Left lung (tissue), 10 donors: ENCODE data around the gene MSTN. TPM values are rescaled to one million over a fixed set of nuclear protein-coding genes. Genes with fewer than 3 reads are reported as not detected.
"Not testable (repeated sequence)": the region's sequence is repeated elsewhere in the genome, so short reads cannot be mapped to it uniquely, and the experiment has no call there.

Experiments
- ATAC-seq: fragments of 200-7000 bp; cut with Tn5 transposase; one replicate; pipeline ENCODE4 v1.9.1; 2020; ENCODE audit warnings: moderate library complexity
- DNase-seq, 4 donors: peaks; one replicate each; pipeline ENCODE4 v3.0.0-alpha.2; 2013 to 2020
- H3K27ac ChIP-seq, 2 donors: fragments of 200-600 bp; sonication (generic) in 1 of 2; one replicate each; pipeline versions ENCODE4 v1.5.0 to v1.8.0; 2020 to 2021
- H3K27me3 ChIP-seq, 2 donors: fragments of 200-600 bp; sonication (generic) in 1 of 2; one replicate each; pipeline versions ENCODE4 v1.5.0 to v1.8.0; 2020 to 2021
- H3K36me3 ChIP-seq, 2 donors: fragments of 200-600 bp; sonication (generic) in 1 of 2; one replicate each; pipeline versions ENCODE4 v1.5.0 to v1.8.0; 2020 to 2021
- H3K4me1 ChIP-seq, 2 donors: fragments of 200-600 bp; one replicate each; pipeline ENCODE4 v1.8.0; 2021
- H3K4me3 ChIP-seq, 2 donors: fragments of 200-600 bp; sonication (generic) in 1 of 2; one replicate each; pipeline versions ENCODE4 v1.5.0 to v1.8.0; 2020 to 2021; ENCODE audit warnings: mild to moderate bottlenecking in 1 of 2
- H3K9me3 ChIP-seq, 2 donors: fragments of 200-600 bp; sonication (generic) in 1 of 2; one replicate each; pipeline versions ENCODE4 v1.5.0 to v1.8.0; 2020 to 2021
- CTCF ChIP-seq, 2 donors: fragments of 200-600 bp; sonication (generic) in 1 of 2; IDR thresholded peaks; one replicate each; pipeline versions ENCODE4 v1.5.0 to v1.8.0; 2021; ENCODE audit warnings: antibody characterized with exemption in 2 of 2
- intact Hi-C, 2 donors: fragments of 100-400 bp; cut with DNase I; formaldehyde crosslinking; loops; one replicate each; pipeline versions ENCODE4 v1.11.2 to v1.14.2; 2022
- polyA plus RNA-seq, 6 donors: library from polyadenylated mRNA; unstranded; fragments of 120-200 nt; gene quantifications; one replicate each; pipeline ENCODE4 v1.2.1, GENCODE V29; 2013; ENCODE audit not compliant: insufficient read length in 6 of 6
- total RNA-seq, 2 donors: library from RNA; stranded (reverse); fragmentation: NEBNext Ultra II Directional; extraction: Animal tissue kit (Norgen Biotek cat#: 25700); gene quantifications; one replicate each; pipeline ENCODE4 v1.2.1, GENCODE V29; 2021
- donor health status: DM: no; HTN: yes; CAD: no.
- donor health status: DM: no; HTN: no; CAD: no.

Gene MSTN
- total and polyA plus RNA-seq, 8 donors = 0.12 to 1.4 (median 1.2) TPM; not detected in 1

GRCh38 chr2:190023860-190024259, 38.7 kb downstream of the MSTN start:
- Histone ChIP-seq H3K9me3 (peaks cover 0 to 1% of the 10 kb centered on the region in 2 donors), H3K27ac (no peak overlapping the region), H3K36me3 (no peaks in the 10 kb centered on the region), H3K4me3 (no peak overlapping the region), H3K27me3 (no peaks in the 10 kb centered on the region), H3K4me1 (no peaks in the 10 kb centered on the region)
- TF ChIP-seq CTCF (IDR thresholded peaks at IDR 0.05) = peak; percentile 18 to 33
- no peak for ATAC-seq
- intact Hi-C loops = no loop called here
- peak in 2 of 4 donors; percentile 28 to 39 for DNase-seq

GRCh38 chr2:190020720-190021119, 41.8 kb downstream of the MSTN start:
- no peak for ATAC-seq

GRCh38 chr2:190017837-190018236, 44.7 kb downstream of the MSTN start:
- no peak for TF ChIP-seq CTCF (IDR thresholded peaks at IDR 0.05)
- H3K27me3 ChIP-seq = no peaks in the 10 kb centered on the region
- H3K9me3 ChIP-seq = peaks cover 0 to 46% of the 10 kb centered on the region in 2 donors
- no peak for ATAC-seq
- H3K27ac ChIP-seq = no peak overlapping the region
- intact Hi-C loops = no loop called here
- H3K4me1 ChIP-seq = no peaks in the 10 kb centered on the region
- no peak overlapping the region for H3K4me3 ChIP-seq
- DNase-seq = no peak
- no peaks in the 10 kb centered on the region for H3K36me3 ChIP-seq

More at GRCh38 chr2:190020720-190021119, 41.8 kb downstream of the MSTN start:
- intact Hi-C loops = no loop called here
- H3K27me3 ChIP-seq = no peaks in the 10 kb centered on the region
- no peaks in the 10 kb centered on the region for H3K36me3 ChIP-seq
- no peak for DNase-seq
- no peak overlapping the region for H3K27ac ChIP-seq
- H3K4me3 ChIP-seq = no peak overlapping the region
- H3K9me3 ChIP-seq = peaks cover 0 to 31% of the 10 kb centered on the region in 2 donors
- no peak for TF ChIP-seq CTCF (IDR thresholded peaks at IDR 0.05)
- H3K4me1 ChIP-seq = no peaks in the 10 kb centered on the region

- H3K4me1 ChIP-seq, H3K4me3 ChIP-seq, intact Hi-C loops, H3K27ac ChIP-seq, H3K27me3 ChIP-seq, DNase-seq, ATAC-seq, H3K36me3 ChIP-seq: not testable (repeated sequence)
- peaks cover 0 to 52% of the 10 kb centered on the region in 2 donors for H3K9me3 ChIP-seq
Measured at GRCh38 chr2:190015969-190016368, 46.6 kb downstream of the MSTN start.
